ENCODE results near the gene FGGY.
"Not testable (repeated sequence)": the region's sequence is repeated elsewhere in the genome, so short reads cannot be mapped to it uniquely, and the experiment has no call there.

GRCh38 chr1:59735927-59736326 lies 439.0 kb downstream of the FGGY start:
- TF ChIP-seq ZNF274 (IDR thresholded peaks at IDR 0.05; ENCODE audit: low read depth, low read length); SUZ12 (IDR thresholded peaks at IDR 0.05; ENCODE audit: extremely low read depth, insufficient read depth, insufficient read length); YY1 (IDR thresholded peaks at IDR 0.05; ENCODE audit: insufficient read depth, insufficient read length): not testable (repeated sequence)

Data from NT2/D1 (cell line).